Inflammatory macrophage treated with lipopolysaccharide for 4 hours (primary cell): ENCODE measurements around the gene IRF7.
A peak's percentile ranks its signal among the peaks of the same experiment; 100 is the strongest.
"Not testable (repeated sequence)": the region's sequence is repeated elsewhere in the genome, so short reads cannot be mapped to it uniquely, and the experiment has no call there.

Experiments
- DNase-seq: peaks from one replicate; pipeline ENCODE4 v3.0.0-alpha.2; 2020

IRF7 gene

GRCh38 chr11:579830-580601, 35.7 kb downstream of the IRF7 start:
- DNase-seq: no peak

- no peak for DNase-seq
Measured at GRCh38 chr11:578276-579035, 37.3 kb downstream of the IRF7 start.

GRCh38 chr11:577611-577894, 38.2 kb downstream of the IRF7 start:
- no peak for DNase-seq

GRCh38 chr11:576811-577610, 38.7 kb downstream of the IRF7 start:
- DNase-seq: no peak

GRCh38 chr11:575996-576768, 39.6 kb downstream of the IRF7 start, which contains the start of gene PHRF1:
PHRF1 (plus strand) TSS chr11:576470; CDS start chr11:581513, 5,043 bp downstream.
- DNase-seq: peak; percentile 96

GRCh38 chr11:575313-575995, 40.3 kb downstream of the IRF7 start:
- DNase-seq: no peak

GRCh38 chr11:574632-575312, 41.0 kb downstream of the IRF7 start:
- DNase-seq: no peak

GRCh38 chr11:574031-574570, 41.6 kb downstream of the IRF7 start:
- DNase-seq: not testable (repeated sequence)

GRCh38 chr11:573146-573759, 42.5 kb downstream of the IRF7 start:
- DNase-seq: no peak

GRCh38 chr11:571802-572185, 44.0 kb downstream of the IRF7 start:
- no peak for DNase-seq

GRCh38 chr11:569158-569885, 46.4 kb downstream of the IRF7 start:
- DNase-seq: no peak

GRCh38 chr11:568306-569157, 47.2 kb downstream of the IRF7 start:
- peak; percentile 96 for DNase-seq

- no peak for DNase-seq
Measured at GRCh38 chr11:567629-568292, 48.0 kb downstream of the IRF7 start.

GRCh38 chr11:567011-567628, 48.6 kb downstream of the IRF7 start:
- DNase-seq: no peak

GRCh38 chr11:565921-566509, 49.7 kb downstream of the IRF7 start:
- DNase-seq: no peak

- DNase-seq: no peak
Measured at GRCh38 chr11:563812-564578, 51.8 kb downstream of the IRF7 start.
